ENCODE results near the gene TMX2.

Gene TMX2

GRCh38 chr11:57711414-57712255 lies 758 bp upstream of the TMX2 start, which contains the start of gene MED19:
MED19 (minus strand) TSS chr11:57712215; CDS start chr11:57712179, 36 bp downstream.
- TF ChIP-seq TEAD4 (IDR thresholded peaks at IDR 0.05) (no peak), NFIC (IDR thresholded peaks at IDR 0.05) (no peak), ZBTB7A (IDR thresholded peaks at IDR 0.05; ENCODE audit: low read depth) (no peak), REST (IDR thresholded peaks at IDR 0.05; ENCODE audit: low read depth) (no peak), USF1 (IDR thresholded peaks at IDR 0.05) (no peak), TAF1 (IDR thresholded peaks at IDR 0.05; ENCODE audit: low read depth) (no peak), CEBPB (IDR thresholded peaks at IDR 0.05) (no peak), YY1 (IDR thresholded peaks at IDR 0.05; ENCODE audit: low read depth) (no peak), MAX (IDR thresholded peaks at IDR 0.05) (peak; percentile 42; the same call in 1 of the 2 replicates), RAD21 (IDR thresholded peaks at IDR 0.05; ENCODE audit: low read depth) (no peak), TCF12 (IDR thresholded peaks at IDR 0.05; ENCODE audit: low read depth) (no peak), EP300 (IDR thresholded peaks at IDR 0.05; ENCODE audit: borderline replicate concordance) (no peak), EGR1 (IDR thresholded peaks at IDR 0.05) (0 out of 2 replicates have a peak, but pooled peaks have one; percentile 45)

- TF ChIP-seq CREB1 (IDR thresholded peaks at IDR 0.05; ENCODE audit: low read depth) = no peak
- no peak for TF ChIP-seq EGR1 (IDR thresholded peaks at IDR 0.05)
- no peak for TF ChIP-seq NFIC (IDR thresholded peaks at IDR 0.05)
- TF ChIP-seq USF1 (IDR thresholded peaks at IDR 0.05) = no peak
- TF ChIP-seq MAX (IDR thresholded peaks at IDR 0.05) = no peak
- no peak for TF ChIP-seq TCF12 (IDR thresholded peaks at IDR 0.05; ENCODE audit: low read depth)
- no peak for TF ChIP-seq REST (IDR thresholded peaks at IDR 0.05; ENCODE audit: low read depth)
- no peak for TF ChIP-seq FOXM1 (IDR thresholded peaks at IDR 0.05; ENCODE audit: borderline replicate concordance, low read depth)
- no peak for TF ChIP-seq YY1 (IDR thresholded peaks at IDR 0.05; ENCODE audit: low read depth)
- TF ChIP-seq CEBPB (IDR thresholded peaks at IDR 0.05) = no peak
- no peak for TF ChIP-seq EP300 (IDR thresholded peaks at IDR 0.05; ENCODE audit: borderline replicate concordance)
- TF ChIP-seq TEAD4 (IDR thresholded peaks at IDR 0.05) = no peak
- no peak for TF ChIP-seq ZBTB7A (IDR thresholded peaks at IDR 0.05; ENCODE audit: low read depth)
- no peak for TF ChIP-seq RAD21 (IDR thresholded peaks at IDR 0.05; ENCODE audit: low read depth)
- no peak for TF ChIP-seq TAF1 (IDR thresholded peaks at IDR 0.05; ENCODE audit: low read depth)
These were observed 1.4 kb downstream of the TMX2 start for GRCh38 chr11:57713835-57714234.

GRCh38 chr11:57727185-57727584 lies 14.8 kb downstream of the TMX2 start:
- no peak for TF ChIP-seq EP300 (IDR thresholded peaks at IDR 0.05; ENCODE audit: borderline replicate concordance)
- no peak for TF ChIP-seq MAX (IDR thresholded peaks at IDR 0.05)
- TF ChIP-seq CREB1 (IDR thresholded peaks at IDR 0.05; ENCODE audit: low read depth) = no peak
- TF ChIP-seq CEBPB (IDR thresholded peaks at IDR 0.05) = no peak
- no peak for TF ChIP-seq TAF1 (IDR thresholded peaks at IDR 0.05; ENCODE audit: low read depth)
- no peak for TF ChIP-seq EGR1 (IDR thresholded peaks at IDR 0.05)
- no peak for TF ChIP-seq ZBTB7A (IDR thresholded peaks at IDR 0.05; ENCODE audit: low read depth)
- no peak for TF ChIP-seq YY1 (IDR thresholded peaks at IDR 0.05; ENCODE audit: low read depth)
- no peak for TF ChIP-seq TCF12 (IDR thresholded peaks at IDR 0.05; ENCODE audit: low read depth)
- no peak for TF ChIP-seq RAD21 (IDR thresholded peaks at IDR 0.05; ENCODE audit: low read depth)
- no peak for TF ChIP-seq NFIC (IDR thresholded peaks at IDR 0.05)
- no peak for TF ChIP-seq FOXM1 (IDR thresholded peaks at IDR 0.05; ENCODE audit: borderline replicate concordance, low read depth)
- TF ChIP-seq USF1 (IDR thresholded peaks at IDR 0.05) = no peak
- TF ChIP-seq TEAD4 (IDR thresholded peaks at IDR 0.05) = no peak
- TF ChIP-seq REST (IDR thresholded peaks at IDR 0.05; ENCODE audit: low read depth) = no peak

Measured in Ishikawa (cell line).